D721Med (cell line): Measurements from ENCODE around the gene SPANXN2.
"Not testable (repeated sequence)": the region's sequence is repeated elsewhere in the genome, so short reads cannot be mapped to it uniquely, and the experiment has no call there.

Experiments used
- DNase-seq: peaks from one replicate; pipeline ENCODE4 v3.0.0; 2011; ENCODE audit warnings: low spot score; ENCODE audit not compliant: insufficient read length
- FAIRE-seq: peaks from 2 replicates; lab custom pipeline; 2011; peaks lifted over from hg19 to GRCh38; lab: Jason Lieb, UNC
- CTCF ChIP-seq: IDR thresholded peaks from 2 replicates; pipeline ENCODE4 v1.5.1; 2012; ENCODE audit warnings: mild to moderate bottlenecking, control low read depth; ENCODE audit not compliant: insufficient read depth; ENCODE audit errors: missing control alignments

The SPANXN2 gene

GRCh38 chrX:143720652-143721051 is at the start of gene SPANXN2:
TSS of gene SPANXN2 (minus strand) at chrX:143720752. CDS start at chrX:143720668, 84 bp downstream.
- not testable (repeated sequence) for DNase-seq, FAIRE-seq

- DNase-seq (no peak), FAIRE-seq (no peak)
- no peak for TF ChIP-seq CTCF
Observed at GRCh38 chrX:143768976-143769375, 48.4 kb upstream of the SPANXN2 start.

DNA sequence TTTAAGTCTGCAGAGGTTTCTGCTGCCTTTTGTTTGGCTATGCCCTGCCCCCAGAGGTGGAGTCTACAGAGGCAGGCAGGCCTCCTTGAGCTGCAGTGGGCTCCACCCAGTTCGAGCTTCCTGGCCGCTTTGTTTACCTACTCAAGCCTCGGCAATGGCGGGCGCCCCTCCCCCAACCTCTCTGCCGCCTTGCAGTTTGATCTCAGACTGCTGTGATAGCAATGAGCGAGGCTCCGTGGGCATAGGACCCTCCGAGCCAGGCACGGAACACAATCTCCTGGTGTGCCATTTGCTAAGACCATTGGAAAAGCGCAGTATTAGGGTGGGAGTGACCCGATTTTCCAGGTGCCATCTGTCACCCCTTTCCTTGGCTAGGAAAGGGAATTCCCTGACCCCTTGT is 47.2 kb upstream of the SPANXN2 start:
- not testable (repeated sequence) for DNase-seq, FAIRE-seq

DNA sequence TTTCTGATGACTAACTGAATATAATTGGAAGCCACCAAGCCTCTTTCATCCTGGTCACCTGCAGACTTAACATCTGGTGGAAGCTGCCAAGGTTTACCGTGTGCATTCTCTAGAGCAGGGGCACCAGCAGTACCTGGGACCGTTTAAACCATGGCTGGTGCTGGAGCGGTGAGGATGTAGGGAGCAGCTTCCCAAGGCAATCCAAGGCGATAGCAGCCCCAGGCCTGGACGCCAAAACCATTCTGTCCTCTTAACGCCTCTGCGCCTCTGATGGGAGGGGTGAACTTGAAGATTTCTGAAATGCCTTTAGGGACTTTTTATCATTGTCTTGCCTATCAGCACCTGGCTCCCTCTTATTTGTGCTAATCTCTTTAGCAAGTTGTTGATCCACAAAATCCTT is 37.3 kb upstream of the SPANXN2 start:
- DNase-seq (no peak), FAIRE-seq (no peak)
- no peak for TF ChIP-seq CTCF

GRCh38 chrX:143757375-143757774 is 36.8 kb upstream of the SPANXN2 start:
- FAIRE-seq, result no peak
- TF ChIP-seq CTCF, result no peak
- no peak for DNase-seq

DNA sequence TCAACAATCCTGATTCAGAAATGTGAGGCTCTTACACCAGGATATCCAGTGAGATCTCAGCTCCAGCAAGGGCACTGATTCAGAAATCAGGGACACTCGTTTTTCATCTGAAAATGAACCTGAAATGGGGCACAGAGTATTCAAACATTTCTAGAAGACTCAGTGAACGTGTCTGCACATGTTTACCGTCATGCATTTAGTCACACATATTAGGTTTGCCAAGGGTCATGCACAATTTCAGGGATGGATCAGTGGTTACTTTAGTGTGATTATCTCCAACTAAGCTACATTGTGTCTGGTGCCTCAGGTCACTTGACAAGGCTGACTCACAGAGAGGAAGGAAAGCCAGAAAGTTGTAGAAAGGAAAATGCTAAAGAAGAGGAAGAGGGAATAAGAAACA is 33.6 kb upstream of the SPANXN2 start:
- no peak for FAIRE-seq
- no peak for DNase-seq
- no peak for TF ChIP-seq CTCF

DNA sequence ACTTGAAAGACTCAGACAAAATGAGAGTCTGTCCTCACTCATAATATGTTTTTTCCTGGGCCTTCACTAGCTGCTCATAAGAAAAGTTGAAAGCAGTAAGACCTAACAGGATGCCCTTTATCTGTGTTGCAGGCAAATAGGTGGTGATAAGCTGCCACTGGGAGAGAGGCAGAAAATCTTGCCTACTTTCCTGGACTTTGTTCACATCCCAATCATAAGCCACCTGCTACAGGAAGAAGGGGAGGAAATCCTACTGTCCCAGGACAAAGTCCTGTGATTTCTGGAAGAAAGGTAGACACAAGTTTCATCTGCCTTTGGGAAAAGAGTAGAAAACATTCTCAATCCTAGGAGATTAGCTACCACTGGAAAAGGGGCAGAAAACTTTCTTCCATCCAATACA is 13.3 kb upstream of the SPANXN2 start:
- TF ChIP-seq CTCF, result no peak

DNA sequence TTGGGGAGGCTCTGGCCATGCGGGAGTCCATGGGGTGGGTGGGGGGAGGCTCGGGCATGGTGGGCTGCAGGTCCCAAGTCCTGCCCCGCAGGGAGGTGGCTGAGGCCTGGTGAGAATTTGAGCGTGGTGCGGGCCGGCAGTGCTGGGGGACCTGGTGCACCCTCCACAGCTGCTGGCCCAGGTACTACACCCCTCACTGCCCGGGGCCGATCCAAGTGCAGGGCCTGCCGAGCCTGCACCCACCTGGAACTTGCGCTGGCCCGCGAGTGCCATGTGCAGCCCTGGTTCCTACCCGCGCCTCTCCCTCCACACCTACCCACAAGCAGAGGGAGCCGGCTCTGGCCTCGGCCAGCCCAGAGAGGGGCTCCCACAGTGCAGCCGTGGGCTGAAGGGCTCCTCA is 5.7 kb upstream of the SPANXN2 start:
- TF ChIP-seq CTCF, result no peak
- no peak for DNase-seq
- FAIRE-seq, result no peak

More for the DNA sequence above, 13.3 kb upstream of the SPANXN2 start:
- FAIRE-seq, result no peak
- DNase-seq, result no peak
